ENCODE results near the gene PRKCD. TPM values are rescaled to one million over a fixed set of nuclear protein-coding genes. Genes with fewer than 3 reads are reported as not detected.

Gene PRKCD
- total RNA-seq, 1 experiment from 2014 or later = 30.9 TPM

DNA sequence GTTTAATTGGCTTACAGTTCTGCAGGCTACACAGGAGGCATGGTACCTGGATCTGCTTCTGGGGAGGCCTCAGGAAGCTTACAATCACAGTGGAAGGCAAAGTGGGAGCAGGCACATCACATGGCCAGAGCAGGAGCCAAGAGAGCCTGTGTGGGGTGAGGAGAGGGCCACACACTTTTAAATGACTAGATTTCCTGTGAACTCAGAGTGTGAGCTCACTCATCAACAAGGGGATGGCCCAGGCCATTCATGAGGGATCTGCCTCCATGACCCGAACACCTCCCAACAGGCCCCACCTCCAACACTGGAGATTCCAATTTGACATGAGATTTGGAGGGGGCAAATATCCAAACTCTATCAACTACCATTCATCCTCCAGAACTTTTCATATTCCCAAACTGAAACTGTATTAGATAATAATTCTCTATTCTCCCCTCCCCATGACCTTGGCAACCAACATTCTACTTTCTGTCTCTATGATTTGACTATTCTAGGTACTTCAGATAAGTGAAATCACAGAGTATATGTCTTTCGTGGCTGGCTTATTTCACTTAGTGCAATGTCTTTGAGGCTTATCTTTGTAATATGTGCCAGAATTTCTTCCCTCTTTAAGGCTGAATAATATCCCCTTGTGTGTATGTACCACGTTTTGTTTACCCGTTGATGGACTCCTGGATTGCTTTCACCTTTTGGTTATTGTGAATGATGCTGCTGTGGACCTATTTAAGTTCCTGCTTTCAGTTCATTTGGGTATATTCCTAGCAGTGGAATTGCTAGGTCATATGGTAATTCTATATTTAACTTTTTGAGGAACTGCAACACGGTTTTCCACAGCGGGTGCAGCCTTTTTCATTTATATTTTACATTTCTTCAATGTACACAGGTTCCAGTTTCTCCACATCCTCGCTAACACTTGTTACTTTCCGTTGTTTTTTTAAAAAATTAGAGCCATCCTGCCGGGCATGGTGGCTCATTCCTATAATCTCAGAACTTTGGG is 51.0 kb downstream of the PRKCD start:
- Mint-ChIP-seq H3K4me1 (ENCODE audit: low read depth, unreplicated experiment) (no peaks in the 10 kb centered on the region), H3K27ac (ENCODE audit: unreplicated experiment) (no peak overlapping the region), H3K9me3 (ENCODE audit: unreplicated experiment) (no peaks in the 10 kb centered on the region), H3K27me3 (ENCODE audit: insufficient read depth, unreplicated experiment) (no peaks in the 10 kb centered on the region), H3K36me3 (ENCODE audit: insufficient read depth, unreplicated experiment) (no peaks in the 10 kb centered on the region), H3K4me3 (ENCODE audit: unreplicated experiment) (no peak overlapping the region)
- 0 out of 2 replicates have a peak, but pooled peaks cover 16% of the 10 kb centered on the region for H3K9me3 ChIP-seq
- H3K4me3 ChIP-seq (ENCODE audit: low read depth, low read length) = no peak overlapping the region
- H3K36me3 ChIP-seq (ENCODE audit: control insufficient read depth, insufficient read depth, low read length) = no peaks in the 10 kb centered on the region
- no peak for TF ChIP-seq CTCF (IDR thresholded peaks at IDR 0.05; ENCODE audit: insufficient read depth in 1 of 2, low read depth in 1 of 2, low read length in 1 of 2, severe bottlenecking in 1 of 2, unreplicated experiment in 1 of 2)
- ChIA-PET POLR2A (no interaction called here), CTCF (no interaction called here)
- no peaks in the 10 kb centered on the region for H3K4me1 ChIP-seq
- intact Hi-C loops (cut with micrococcal nuclease; ENCODE audit: unreplicated experiment) = no loop called here
- no TSS peak for BruUV-seq (replicated peaks)
- DNase-seq = no peak
- no peaks in the 10 kb centered on the region for H3K27me3 ChIP-seq (replicated peaks; ENCODE audit: control insufficient read depth, insufficient read depth, low read length)

DNA sequence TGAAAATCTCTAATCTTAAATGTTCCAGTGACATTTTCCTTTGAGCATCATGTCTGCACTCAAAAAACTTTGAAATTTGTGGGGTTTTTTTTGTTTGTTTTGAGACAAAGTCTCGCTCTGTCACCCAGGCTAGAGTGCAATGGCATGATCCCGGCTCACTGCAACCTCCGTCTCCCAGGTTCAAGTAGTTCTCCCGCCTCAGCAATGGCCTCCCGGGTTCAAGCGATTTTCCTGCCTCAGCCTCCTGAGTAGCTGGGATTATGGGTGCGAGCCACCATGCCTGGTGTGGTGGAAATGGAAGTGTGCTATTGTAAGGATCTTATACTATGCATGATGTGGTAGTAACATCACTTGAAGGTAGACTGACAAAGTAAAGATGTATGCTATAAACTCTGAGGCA is 52.3 kb downstream of the PRKCD start:
- intact Hi-C loops (cut with micrococcal nuclease; ENCODE audit: unreplicated experiment) = no loop called here
- H3K4me3 Mint-ChIP-seq (ENCODE audit: unreplicated experiment) = no peak overlapping the region
- ChIA-PET POLR2A (no interaction called here), CTCF (no interaction called here)
- peaks cover 1% of the 10 kb centered on the region for H3K27me3 Mint-ChIP-seq (ENCODE audit: insufficient read depth, unreplicated experiment)
- DNase-seq = no peak
- H3K27me3 ChIP-seq (replicated peaks; ENCODE audit: control insufficient read depth, insufficient read depth, low read length) = no peaks in the 10 kb centered on the region
- no peaks in the 10 kb centered on the region for H3K9me3 Mint-ChIP-seq (ENCODE audit: unreplicated experiment)
- no peaks in the 10 kb centered on the region for H3K36me3 Mint-ChIP-seq (ENCODE audit: insufficient read depth, unreplicated experiment)
- H3K36me3 ChIP-seq (ENCODE audit: control insufficient read depth, insufficient read depth, low read length) = no peaks in the 10 kb centered on the region
- no peaks in the 10 kb centered on the region for H3K4me1 Mint-ChIP-seq (ENCODE audit: low read depth, unreplicated experiment)
- H3K27ac Mint-ChIP-seq (ENCODE audit: unreplicated experiment) = no peak overlapping the region
- no TSS peak for BruUV-seq (replicated peaks)
- H3K4me1 ChIP-seq = no peaks in the 10 kb centered on the region
- H3K4me3 ChIP-seq (ENCODE audit: low read depth, low read length) = no peak overlapping the region
- TF ChIP-seq CTCF (IDR thresholded peaks at IDR 0.05; ENCODE audit: insufficient read depth in 1 of 2, low read depth in 1 of 2, low read length in 1 of 2, severe bottlenecking in 1 of 2, unreplicated experiment in 1 of 2) = no peak
- H3K9me3 ChIP-seq = 0 out of 2 replicates have a peak, but pooled peaks cover 9% of the 10 kb centered on the region

DNA sequence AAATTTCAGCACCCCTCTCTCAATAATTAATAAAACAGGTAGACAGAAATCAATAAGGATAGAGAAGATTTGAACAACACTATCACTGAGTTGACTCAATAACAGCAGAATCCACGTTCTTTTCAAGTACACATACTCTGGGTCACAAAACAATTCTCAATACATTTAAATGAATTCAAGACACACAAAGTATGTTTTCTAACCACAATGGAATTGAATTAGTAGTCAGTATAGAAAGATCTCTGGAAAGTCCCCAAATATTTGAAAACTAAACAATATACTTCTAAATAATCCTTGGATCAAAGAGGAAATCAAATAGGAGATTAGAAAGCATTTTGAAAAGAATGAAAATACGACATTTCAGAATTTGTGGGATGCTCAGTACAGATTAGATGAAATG is 54.8 kb downstream of the PRKCD start:
- POLR2A ChIA-PET = interaction anchor here (0.6 kb wide), 1 partner anchor 40 kb away, joined by 3 read pairs; the partner anchor contains the start of gene TKT
- Mint-ChIP-seq H3K27ac (ENCODE audit: unreplicated experiment) (no peak overlapping the region), H3K4me1 (ENCODE audit: low read depth, unreplicated experiment) (no peaks in the 10 kb centered on the region), H3K4me3 (ENCODE audit: unreplicated experiment) (no peak overlapping the region), H3K36me3 (ENCODE audit: insufficient read depth, unreplicated experiment) (peaks cover 9% of the 10 kb centered on the region), H3K27me3 (ENCODE audit: insufficient read depth, unreplicated experiment) (peaks cover 2% of the 10 kb centered on the region), H3K9me3 (ENCODE audit: unreplicated experiment) (no peaks in the 10 kb centered on the region)
- no peak for TF ChIP-seq CTCF (IDR thresholded peaks at IDR 0.05; ENCODE audit: insufficient read depth in 1 of 2, low read depth in 1 of 2, low read length in 1 of 2, severe bottlenecking in 1 of 2, unreplicated experiment in 1 of 2)
- H3K36me3 ChIP-seq (ENCODE audit: control insufficient read depth, insufficient read depth, low read length) = no peaks in the 10 kb centered on the region
- intact Hi-C loops (cut with micrococcal nuclease; ENCODE audit: unreplicated experiment) = no loop called here
- no peaks in the 10 kb centered on the region for H3K27me3 ChIP-seq (replicated peaks; ENCODE audit: control insufficient read depth, insufficient read depth, low read length)
- H3K4me3 ChIP-seq (ENCODE audit: low read depth, low read length) = no peak overlapping the region
- CTCF ChIA-PET = no interaction called here
- H3K4me1 ChIP-seq = no peaks in the 10 kb centered on the region
- no TSS peak for BruUV-seq (replicated peaks)
- no peaks in the 10 kb centered on the region for H3K9me3 ChIP-seq
- no peak for DNase-seq

Measured in Caco-2 (cell line).